ENCODE results near the gene WDR64.

DNA sequence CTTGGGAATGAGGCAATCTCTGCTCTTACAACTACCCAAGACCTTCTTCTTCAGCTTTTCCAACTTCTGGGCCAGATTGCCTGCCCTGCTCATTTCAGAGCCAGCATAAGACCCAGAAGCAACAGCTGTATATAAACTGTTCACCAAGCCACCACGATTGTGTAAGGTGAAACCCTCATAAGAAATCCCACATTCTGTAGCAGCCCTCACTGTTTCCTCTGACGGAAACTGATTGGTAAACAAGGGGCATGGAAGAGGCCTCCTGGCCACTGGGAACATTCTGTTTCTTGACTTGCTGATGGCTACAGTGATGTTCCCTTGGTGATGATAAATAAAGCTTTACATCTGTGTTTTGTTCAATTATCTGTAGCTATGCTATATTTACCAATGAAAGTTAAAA is 156.2 kb downstream of the WDR64 start:
- TF ChIP-seq, protein P1, sequence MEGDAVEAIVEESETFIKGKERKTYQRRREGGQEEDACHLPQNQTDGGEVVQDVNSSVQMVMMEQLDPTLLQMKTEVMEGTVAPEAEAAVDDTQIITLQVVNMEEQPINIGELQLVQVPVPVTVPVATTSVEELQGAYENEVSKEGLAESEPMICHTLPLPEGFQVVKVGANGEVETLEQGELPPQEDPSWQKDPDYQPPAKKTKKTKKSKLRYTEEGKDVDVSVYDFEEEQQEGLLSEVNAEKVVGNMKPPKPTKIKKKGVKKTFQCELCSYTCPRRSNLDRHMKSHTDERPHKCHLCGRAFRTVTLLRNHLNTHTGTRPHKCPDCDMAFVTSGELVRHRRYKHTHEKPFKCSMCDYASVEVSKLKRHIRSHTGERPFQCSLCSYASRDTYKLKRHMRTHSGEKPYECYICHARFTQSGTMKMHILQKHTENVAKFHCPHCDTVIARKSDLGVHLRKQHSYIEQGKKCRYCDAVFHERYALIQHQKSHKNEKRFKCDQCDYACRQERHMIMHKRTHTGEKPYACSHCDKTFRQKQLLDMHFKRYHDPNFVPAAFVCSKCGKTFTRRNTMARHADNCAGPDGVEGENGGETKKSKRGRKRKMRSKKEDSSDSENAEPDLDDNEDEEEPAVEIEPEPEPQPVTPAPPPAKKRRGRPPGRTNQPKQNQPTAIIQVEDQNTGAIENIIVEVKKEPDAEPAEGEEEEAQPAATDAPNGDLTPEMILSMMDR (CRISPR knock-in tag; IDR thresholded peaks at IDR 0.05): no peak
- TF ChIP-seq MAFF (IDR thresholded peaks at IDR 0.05; ENCODE audit: low read depth, low read length): no peak
- TF ChIP-seq, protein P2, sequence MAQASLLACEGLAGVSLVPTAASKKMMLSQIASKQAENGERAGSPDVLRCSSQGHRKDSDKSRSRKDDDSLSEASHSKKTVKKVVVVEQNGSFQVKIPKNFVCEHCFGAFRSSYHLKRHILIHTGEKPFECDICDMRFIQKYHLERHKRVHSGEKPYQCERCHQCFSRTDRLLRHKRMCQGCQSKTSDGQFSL (CRISPR knock-in tag; IDR thresholded peaks at IDR 0.05): no peak
- TF ChIP-seq ZNF354B (CRISPR knock-in tag; IDR thresholded peaks at IDR 0.05): no peak
- TF ChIP-seq ARID2 (CRISPR knock-in tag; IDR thresholded peaks at IDR 0.05; ENCODE audit: borderline replicate concordance): no peak
- TF ChIP-seq ZNF660 (CRISPR knock-in tag; IDR thresholded peaks at IDR 0.05; ENCODE audit: borderline replicate concordance, low read depth): no peak
- no peak for TF ChIP-seq ISL2 (CRISPR knock-in tag; IDR thresholded peaks at IDR 0.05)
- TF ChIP-seq, protein P3, sequence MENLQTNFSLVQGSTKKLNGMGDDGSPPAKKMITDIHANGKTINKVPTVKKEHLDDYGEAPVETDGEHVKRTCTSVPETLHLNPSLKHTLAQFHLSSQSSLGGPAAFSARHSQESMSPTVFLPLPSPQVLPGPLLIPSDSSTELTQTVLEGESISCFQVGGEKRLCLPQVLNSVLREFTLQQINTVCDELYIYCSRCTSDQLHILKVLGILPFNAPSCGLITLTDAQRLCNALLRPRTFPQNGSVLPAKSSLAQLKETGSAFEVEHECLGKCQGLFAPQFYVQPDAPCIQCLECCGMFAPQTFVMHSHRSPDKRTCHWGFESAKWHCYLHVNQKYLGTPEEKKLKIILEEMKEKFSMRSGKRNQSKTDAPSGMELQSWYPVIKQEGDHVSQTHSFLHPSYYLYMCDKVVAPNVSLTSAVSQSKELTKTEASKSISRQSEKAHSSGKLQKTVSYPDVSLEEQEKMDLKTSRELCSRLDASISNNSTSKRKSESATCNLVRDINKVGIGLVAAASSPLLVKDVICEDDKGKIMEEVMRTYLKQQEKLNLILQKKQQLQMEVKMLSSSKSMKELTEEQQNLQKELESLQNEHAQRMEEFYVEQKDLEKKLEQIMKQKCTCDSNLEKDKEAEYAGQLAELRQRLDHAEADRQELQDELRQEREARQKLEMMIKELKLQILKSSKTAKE (CRISPR knock-in tag; IDR thresholded peaks at IDR 0.05; ENCODE audit: borderline replicate concordance): no peak
- TF ChIP-seq KDM1A (CRISPR knock-in tag; IDR thresholded peaks at IDR 0.05): no peak
- TF ChIP-seq, protein P4, sequence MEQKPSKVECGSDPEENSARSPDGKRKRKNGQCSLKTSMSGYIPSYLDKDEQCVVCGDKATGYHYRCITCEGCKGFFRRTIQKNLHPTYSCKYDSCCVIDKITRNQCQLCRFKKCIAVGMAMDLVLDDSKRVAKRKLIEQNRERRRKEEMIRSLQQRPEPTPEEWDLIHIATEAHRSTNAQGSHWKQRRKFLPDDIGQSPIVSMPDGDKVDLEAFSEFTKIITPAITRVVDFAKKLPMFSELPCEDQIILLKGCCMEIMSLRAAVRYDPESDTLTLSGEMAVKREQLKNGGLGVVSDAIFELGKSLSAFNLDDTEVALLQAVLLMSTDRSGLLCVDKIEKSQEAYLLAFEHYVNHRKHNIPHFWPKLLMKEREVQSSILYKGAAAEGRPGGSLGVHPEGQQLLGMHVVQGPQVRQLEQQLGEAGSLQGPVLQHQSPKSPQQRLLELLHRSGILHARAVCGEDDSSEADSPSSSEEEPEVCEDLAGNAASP (CRISPR knock-in tag; IDR thresholded peaks at IDR 0.05; ENCODE audit: borderline replicate concordance): no peak
- no peak for TF ChIP-seq SMC3 (IDR thresholded peaks at IDR 0.05; ENCODE audit: low read length)
- TF ChIP-seq, protein P5, sequence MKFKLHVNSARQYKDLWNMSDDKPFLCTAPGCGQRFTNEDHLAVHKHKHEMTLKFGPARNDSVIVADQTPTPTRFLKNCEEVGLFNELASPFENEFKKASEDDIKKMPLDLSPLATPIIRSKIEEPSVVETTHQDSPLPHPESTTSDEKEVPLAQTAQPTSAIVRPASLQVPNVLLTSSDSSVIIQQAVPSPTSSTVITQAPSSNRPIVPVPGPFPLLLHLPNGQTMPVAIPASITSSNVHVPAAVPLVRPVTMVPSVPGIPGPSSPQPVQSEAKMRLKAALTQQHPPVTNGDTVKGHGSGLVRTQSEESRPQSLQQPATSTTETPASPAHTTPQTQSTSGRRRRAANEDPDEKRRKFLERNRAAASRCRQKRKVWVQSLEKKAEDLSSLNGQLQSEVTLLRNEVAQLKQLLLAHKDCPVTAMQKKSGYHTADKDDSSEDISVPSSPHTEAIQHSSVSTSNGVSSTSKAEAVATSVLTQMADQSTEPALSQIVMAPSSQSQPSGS (CRISPR knock-in tag; IDR thresholded peaks at IDR 0.05): no peak
- TF ChIP-seq MXI1 (IDR thresholded peaks at IDR 0.05; ENCODE audit: borderline replicate concordance, low read depth, low read length): no peak
